WTC11 (cell line): ENCODE measurements around the gene TIMM22. TPM values are rescaled to one million over a fixed set of nuclear protein-coding genes. Genes with fewer than 3 reads are reported as not detected.
A peak's percentile ranks its signal among the peaks of the same experiment; 100 is the strongest.

ENCODE experiments used
- ATAC-seq: fragments of 200-7000 bp; cut with Tn5 transposase; 2 replicates; pipeline ENCODE4 v1.10.0; 2021; ENCODE audit warnings: mild to moderate bottlenecking, moderate library complexity
- CTCF ChIA-PET: fragments of 300-600 bp; sonication (Branson Sonifier 250); formaldehyde crosslinking; loops from one replicate; lab custom pipeline; 2021; ENCODE audit warnings: antibody characterized with exemption; lab: Charles Lee
- POLR2A ChIA-PET: fragments of 350-600 bp; sonication (Branson Sonifier 250); formaldehyde crosslinking; loops from one replicate; lab custom pipeline; 2021; ENCODE audit warnings: antibody characterized with exemption; lab: Charles Lee
- DNase-seq: peaks from one replicate; pipeline ENCODE4 v3.0.0; 2021; ENCODE audit warnings: low spot score
- H3K27ac Mint-ChIP-seq: 2 replicates; pipeline ENCODE4 v1.8.0; 2021; ENCODE audit warnings: mixed read lengths
- H3K27me3 Mint-ChIP-seq: 2 replicates; pipeline ENCODE4 v1.8.0; 2021; ENCODE audit warnings: low read depth, mild to moderate bottlenecking, moderate library complexity, mixed read lengths
- H3K36me3 Mint-ChIP-seq: 2 replicates; pipeline ENCODE4 v1.8.0; 2021; ENCODE audit warnings: mixed read lengths
- H3K4me1 Mint-ChIP-seq: 2 replicates; pipeline ENCODE4 v1.8.0; 2022; ENCODE audit warnings: mixed read lengths
- H3K4me3 Mint-ChIP-seq: 2 replicates; pipeline ENCODE4 v1.8.0; 2021; ENCODE audit warnings: mild to moderate bottlenecking, moderate library complexity, mixed read lengths
- H3K9me3 Mint-ChIP-seq: 2 replicates; pipeline ENCODE4 v1.8.0; 2021; ENCODE audit warnings: mixed read lengths
- ATF6 ChIP-seq: sonication (generic); formaldehyde crosslinking; IDR thresholded peaks from 2 replicates; pipeline ENCODE4 v1.8.1; 2023; ENCODE audit warnings: mild to moderate bottlenecking, missing genetic modification reagents
- CBFB ChIP-seq: sonication (generic); formaldehyde crosslinking; IDR thresholded peaks from 2 replicates; pipeline ENCODE4 v1.8.1; 2022; ENCODE audit warnings: mild to moderate bottlenecking, low read depth, missing genetic modification reagents
- CREB1 ChIP-seq: sonication (generic); formaldehyde crosslinking; IDR thresholded peaks from 2 replicates; pipeline ENCODE4 v1.8.0; 2023; ENCODE audit warnings: mild to moderate bottlenecking, missing genetic modification reagents
- E2F4 ChIP-seq: sonication (generic); formaldehyde crosslinking; IDR thresholded peaks from 2 replicates; pipeline ENCODE4 v1.8.1; 2022; ENCODE audit warnings: low read depth, mild to moderate bottlenecking, moderate library complexity, missing genetic modification reagents, borderline replicate concordance
- FOXK1 ChIP-seq: sonication (generic); formaldehyde crosslinking; IDR thresholded peaks from 2 replicates; pipeline ENCODE4 v1.8.0; 2022; ENCODE audit warnings: mild to moderate bottlenecking, moderate library complexity, missing genetic modification reagents
- GTF2I ChIP-seq: fragments of 250-450 bp; sonication (Bioruptor Pico); conservative IDR thresholded peaks from 2 replicates; pipeline ENCODE4 v1.4.0; 2021; ENCODE audit warnings: mild to moderate bottlenecking
- MXD4 ChIP-seq: fragments of 250-450 bp; sonication (Bioruptor Pico); IDR thresholded peaks from 2 replicates; pipeline ENCODE4 v1.8.0; 2021; ENCODE audit warnings: mild to moderate bottlenecking, moderate library complexity, borderline replicate concordance
- NFE2L1 ChIP-seq: sonication (generic); formaldehyde crosslinking; IDR thresholded peaks from 2 replicates; pipeline ENCODE4 v1.8.1; 2023; ENCODE audit warnings: missing genetic modification reagents
- NR1H2 ChIP-seq: sonication (generic); formaldehyde crosslinking; IDR thresholded peaks from 2 replicates; pipeline ENCODE4 v1.9.0; 2021; ENCODE audit warnings: mild to moderate bottlenecking, moderate library complexity, missing genetic modification reagents
- OVOL2 ChIP-seq: fragments of 250-450 bp; sonication (Bioruptor Pico); IDR thresholded peaks from 2 replicates; pipeline ENCODE4 v1.9.0; 2021; ENCODE audit warnings: mild to moderate bottlenecking, borderline replicate concordance
- PRDM15 ChIP-seq: sonication (generic); formaldehyde crosslinking; IDR thresholded peaks from 2 replicates; pipeline ENCODE4 v1.8.0; 2022; ENCODE audit warnings: missing genetic modification reagents
- TCF7 ChIP-seq: sonication (generic); formaldehyde crosslinking; IDR thresholded peaks from 2 replicates; pipeline ENCODE4 v1.8.0; 2022; ENCODE audit warnings: mild to moderate bottlenecking, low read depth, missing genetic modification reagents, moderate library complexity
- ZNF138 ChIP-seq: sonication (generic); formaldehyde crosslinking; conservative IDR thresholded peaks from 2 replicates; pipeline ENCODE4 v1.8.1; 2022; ENCODE audit warnings: mild to moderate bottlenecking, moderate library complexity, missing genetic modification reagents
- ZNF423 ChIP-seq: fragments of 250-450 bp; sonication (Bioruptor Pico); IDR thresholded peaks from 2 replicates; pipeline ENCODE4 v2.1.2; 2022; ENCODE audit warnings: mild to moderate bottlenecking, moderate library complexity
- total RNA-seq: library from RNA; stranded (reverse); gene quantifications from 3 replicates; pipeline ENCODE4 v1.2.3, GENCODE V29; 2021
- TF ChIP-seq, protein P1 (sequence below): fragments of 250-450 bp; sonication (Bioruptor Pico); IDR thresholded peaks from 2 replicates; pipeline ENCODE4 v1.9.0; 2021; ENCODE audit warnings: mild to moderate bottlenecking
- TF ChIP-seq, protein P2 (sequence below): fragments of 200-600 bp; IDR thresholded peaks from 2 replicates; pipeline ENCODE4 v1.8.0; 2022; ENCODE audit warnings: antibody characterized with exemption
- TF ChIP-seq, protein P3 (sequence below): sonication (generic); formaldehyde crosslinking; IDR thresholded peaks from 2 replicates; pipeline ENCODE4 v1.8.1; 2023; ENCODE audit warnings: mild to moderate bottlenecking, moderate library complexity, missing genetic modification reagents
- TF ChIP-seq, protein P4 (sequence below): fragments of 250-450 bp; sonication (Bioruptor Pico); IDR thresholded peaks from 2 replicates; pipeline ENCODE4 v1.9.0; 2021; ENCODE audit warnings: moderate library complexity, mild to moderate bottlenecking, inconsistent platforms, borderline replicate concordance
- TF ChIP-seq, protein P5 (sequence below): sonication (generic); formaldehyde crosslinking; IDR thresholded peaks from 2 replicates; pipeline ENCODE4 v1.8.1; 2022; ENCODE audit warnings: missing genetic modification reagents, borderline replicate concordance
- TF ChIP-seq, protein P6 (sequence below): sonication (generic); formaldehyde crosslinking; IDR thresholded peaks from 2 replicates; pipeline ENCODE4 v1.8.0; 2023; ENCODE audit warnings: mild to moderate bottlenecking, missing genetic modification reagents

Gene TIMM22
- total RNA-seq, 1 experiment from 2014 or later = 18.0 TPM

DNA sequence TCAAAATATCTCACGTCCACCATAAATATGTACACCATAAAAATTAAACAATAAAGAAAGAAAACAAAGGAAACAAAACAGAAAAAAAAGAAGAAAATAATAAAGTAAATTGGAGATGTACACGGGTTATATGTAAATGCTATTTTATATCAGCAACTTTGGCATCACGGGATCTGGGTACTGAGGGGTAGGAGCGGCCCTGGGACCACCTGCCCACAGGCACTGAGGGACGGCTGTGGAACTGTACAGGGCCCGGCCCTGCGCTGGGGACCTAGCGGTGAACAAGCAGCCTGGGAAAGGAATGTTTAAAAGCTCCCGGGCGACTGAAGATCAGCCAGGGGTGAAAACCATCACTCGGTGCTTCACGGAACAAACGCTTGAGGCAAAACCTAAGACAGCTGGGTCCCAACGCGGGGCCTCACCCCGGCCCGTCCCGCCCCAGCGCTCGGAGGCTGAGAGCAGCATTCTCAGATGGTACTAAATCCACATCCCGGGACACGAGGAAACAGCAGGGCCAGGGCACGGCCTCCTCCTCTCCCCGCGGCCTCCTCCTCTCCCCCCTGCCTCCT, 48.6 kb upstream of the TIMM22 start:
- H3K9me3 Mint-ChIP-seq = no peaks in the 10 kb centered on the region
- peak overlapping the region; percentile 75; the same call in 1 of the 2 replicates for H3K27ac Mint-ChIP-seq
- DNase-seq = peak; percentile 63
- no peak overlapping the region for H3K4me3 Mint-ChIP-seq
- peaks cover 44% of the 10 kb centered on the region for H3K4me1 Mint-ChIP-seq
- POLR2A ChIA-PET = no interaction called here
- peaks cover 5% of the 10 kb centered on the region for H3K36me3 Mint-ChIP-seq
- no peaks in the 10 kb centered on the region for H3K27me3 Mint-ChIP-seq
- CTCF ChIA-PET = interaction anchor here (0.6 to 1.7 kb wide), 5 partner anchors 16 to 532 kb away, joined by 3 to 7 read pairs (median 3); partner anchors contain the start of gene NXN
- ATAC-seq = peak; percentile 6; the same call in 1 of the 2 replicates
- no peak for TF ChIP-seq NR1H2 (CRISPR knock-in tag)
- no peak for TF ChIP-seq NFE2L1 (CRISPR knock-in tag)
- no peak for TF ChIP-seq TCF7 (CRISPR knock-in tag)
- no peak for TF ChIP-seq GTF2I (CRISPR knock-in tag)
- TF ChIP-seq CREB1 = no peak
- TF ChIP-seq, protein P1, sequence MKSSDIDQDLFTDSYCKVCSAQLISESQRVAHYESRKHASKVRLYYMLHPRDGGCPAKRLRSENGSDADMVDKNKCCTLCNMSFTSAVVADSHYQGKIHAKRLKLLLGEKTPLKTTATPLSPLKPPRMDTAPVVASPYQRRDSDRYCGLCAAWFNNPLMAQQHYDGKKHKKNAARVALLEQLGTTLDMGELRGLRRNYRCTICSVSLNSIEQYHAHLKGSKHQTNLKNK (CRISPR knock-in tag) = no peak
- TF ChIP-seq, protein P2, sequence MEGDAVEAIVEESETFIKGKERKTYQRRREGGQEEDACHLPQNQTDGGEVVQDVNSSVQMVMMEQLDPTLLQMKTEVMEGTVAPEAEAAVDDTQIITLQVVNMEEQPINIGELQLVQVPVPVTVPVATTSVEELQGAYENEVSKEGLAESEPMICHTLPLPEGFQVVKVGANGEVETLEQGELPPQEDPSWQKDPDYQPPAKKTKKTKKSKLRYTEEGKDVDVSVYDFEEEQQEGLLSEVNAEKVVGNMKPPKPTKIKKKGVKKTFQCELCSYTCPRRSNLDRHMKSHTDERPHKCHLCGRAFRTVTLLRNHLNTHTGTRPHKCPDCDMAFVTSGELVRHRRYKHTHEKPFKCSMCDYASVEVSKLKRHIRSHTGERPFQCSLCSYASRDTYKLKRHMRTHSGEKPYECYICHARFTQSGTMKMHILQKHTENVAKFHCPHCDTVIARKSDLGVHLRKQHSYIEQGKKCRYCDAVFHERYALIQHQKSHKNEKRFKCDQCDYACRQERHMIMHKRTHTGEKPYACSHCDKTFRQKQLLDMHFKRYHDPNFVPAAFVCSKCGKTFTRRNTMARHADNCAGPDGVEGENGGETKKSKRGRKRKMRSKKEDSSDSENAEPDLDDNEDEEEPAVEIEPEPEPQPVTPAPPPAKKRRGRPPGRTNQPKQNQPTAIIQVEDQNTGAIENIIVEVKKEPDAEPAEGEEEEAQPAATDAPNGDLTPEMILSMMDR = no peak
- TF ChIP-seq ATF6 = no peak
- no peak for TF ChIP-seq ZNF423 (CRISPR knock-in tag)
- no peak for TF ChIP-seq PRDM15 (CRISPR knock-in tag)
- TF ChIP-seq, protein P3, sequence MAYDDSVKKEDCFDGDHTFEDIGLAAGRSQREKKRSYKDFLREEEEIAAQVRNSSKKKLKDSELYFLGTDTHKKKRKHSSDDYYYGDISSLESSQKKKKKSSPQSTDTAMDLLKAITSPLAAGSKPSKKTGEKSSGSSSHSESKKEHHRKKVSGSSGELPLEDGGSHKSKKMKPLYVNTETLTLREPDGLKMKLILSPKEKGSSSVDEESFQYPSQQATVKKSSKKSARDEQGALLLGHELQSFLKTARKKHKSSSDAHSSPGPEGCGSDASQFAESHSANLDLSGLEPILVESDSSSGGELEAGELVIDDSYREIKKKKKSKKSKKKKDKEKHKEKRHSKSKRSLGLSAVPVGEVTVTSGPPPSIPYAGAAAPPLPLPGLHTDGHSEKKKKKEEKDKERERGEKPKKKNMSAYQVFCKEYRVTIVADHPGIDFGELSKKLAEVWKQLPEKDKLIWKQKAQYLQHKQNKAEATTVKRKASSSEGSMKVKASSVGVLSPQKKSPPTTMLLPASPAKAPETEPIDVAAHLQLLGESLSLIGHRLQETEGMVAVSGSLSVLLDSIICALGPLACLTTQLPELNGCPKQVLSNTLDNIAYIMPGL (CRISPR knock-in tag) = no peak
- TF ChIP-seq OVOL2 (CRISPR knock-in tag) = no peak
- TF ChIP-seq, protein P4, sequence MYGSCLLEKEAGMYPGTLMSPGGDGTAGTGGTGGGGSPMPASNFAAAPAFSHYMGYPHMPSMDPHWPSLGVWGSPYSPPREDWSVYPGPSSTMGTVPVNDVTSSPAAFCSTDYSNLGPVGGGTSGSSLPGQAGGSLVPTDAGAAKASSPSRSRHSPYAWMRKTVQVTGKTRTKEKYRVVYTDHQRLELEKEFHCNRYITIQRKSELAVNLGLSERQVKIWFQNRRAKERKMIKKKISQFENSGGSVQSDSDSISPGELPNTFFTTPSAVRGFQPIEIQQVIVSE = no peak
- TF ChIP-seq, protein P5, sequence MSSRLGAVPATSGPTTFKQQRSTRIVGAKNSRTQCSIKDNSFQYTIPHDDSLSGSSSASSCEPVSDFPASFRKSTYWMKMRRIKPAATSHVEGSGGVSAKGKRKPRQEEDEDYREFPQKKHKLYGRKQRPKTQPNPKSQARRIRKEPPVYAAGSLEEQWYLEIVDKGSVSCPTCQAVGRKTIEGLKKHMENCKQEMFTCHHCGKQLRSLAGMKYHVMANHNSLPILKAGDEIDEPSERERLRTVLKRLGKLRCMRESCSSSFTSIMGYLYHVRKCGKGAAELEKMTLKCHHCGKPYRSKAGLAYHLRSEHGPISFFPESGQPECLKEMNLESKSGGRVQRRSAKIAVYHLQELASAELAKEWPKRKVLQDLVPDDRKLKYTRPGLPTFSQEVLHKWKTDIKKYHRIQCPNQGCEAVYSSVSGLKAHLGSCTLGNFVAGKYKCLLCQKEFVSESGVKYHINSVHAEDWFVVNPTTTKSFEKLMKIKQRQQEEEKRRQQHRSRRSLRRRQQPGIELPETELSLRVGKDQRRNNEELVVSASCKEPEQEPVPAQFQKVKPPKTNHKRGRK = no peak
- no peak for TF ChIP-seq FOXK1 (CRISPR knock-in tag)
- no peak for TF ChIP-seq CBFB (CRISPR knock-in tag)
- TF ChIP-seq E2F4 (CRISPR knock-in tag) = no peak
- TF ChIP-seq ZNF138 = no peak
- TF ChIP-seq MXD4 = no peak
- TF ChIP-seq, protein P6, sequence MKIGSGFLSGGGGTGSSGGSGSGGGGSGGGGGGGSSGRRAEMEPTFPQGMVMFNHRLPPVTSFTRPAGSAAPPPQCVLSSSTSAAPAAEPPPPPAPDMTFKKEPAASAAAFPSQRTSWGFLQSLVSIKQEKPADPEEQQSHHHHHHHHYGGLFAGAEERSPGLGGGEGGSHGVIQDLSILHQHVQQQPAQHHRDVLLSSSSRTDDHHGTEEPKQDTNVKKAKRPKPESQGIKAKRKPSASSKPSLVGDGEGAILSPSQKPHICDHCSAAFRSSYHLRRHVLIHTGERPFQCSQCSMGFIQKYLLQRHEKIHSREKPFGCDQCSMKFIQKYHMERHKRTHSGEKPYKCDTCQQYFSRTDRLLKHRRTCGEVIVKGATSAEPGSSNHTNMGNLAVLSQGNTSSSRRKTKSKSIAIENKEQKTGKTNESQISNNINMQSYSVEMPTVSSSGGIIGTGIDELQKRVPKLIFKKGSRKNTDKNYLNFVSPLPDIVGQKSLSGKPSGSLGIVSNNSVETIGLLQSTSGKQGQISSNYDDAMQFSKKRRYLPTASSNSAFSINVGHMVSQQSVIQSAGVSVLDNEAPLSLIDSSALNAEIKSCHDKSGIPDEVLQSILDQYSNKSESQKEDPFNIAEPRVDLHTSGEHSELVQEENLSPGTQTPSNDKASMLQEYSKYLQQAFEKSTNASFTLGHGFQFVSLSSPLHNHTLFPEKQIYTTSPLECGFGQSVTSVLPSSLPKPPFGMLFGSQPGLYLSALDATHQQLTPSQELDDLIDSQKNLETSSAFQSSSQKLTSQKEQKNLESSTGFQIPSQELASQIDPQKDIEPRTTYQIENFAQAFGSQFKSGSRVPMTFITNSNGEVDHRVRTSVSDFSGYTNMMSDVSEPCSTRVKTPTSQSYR = no peak
